Left ventricle myocardium inferior (tissue), 1 donor: Measurements from ENCODE around the gene CCT3. TPM values are rescaled to one million over a fixed set of nuclear protein-coding genes. Genes with fewer than 3 reads are reported as not detected.

Experiments used
- DNase-seq: peaks from one replicate; pipeline ENCODE4 v3.0.0-alpha.2; 2020
- H3K27ac ChIP-seq: fragments of 200-600 bp; replicated peaks from 2 replicates; pipeline ENCODE4 v1.8.0; 2021
- H3K27me3 ChIP-seq: fragments of 200-600 bp; 2 replicates; pipeline ENCODE4 v1.8.0; 2021; ENCODE audit warnings: low read depth
- H3K36me3 ChIP-seq: fragments of 200-600 bp; 2 replicates; pipeline ENCODE4 v1.8.0; 2021
- H3K4me1 ChIP-seq: fragments of 200-600 bp; 2 replicates; pipeline ENCODE4 v1.8.0; 2021
- H3K4me3 ChIP-seq: fragments of 200-600 bp; 2 replicates; pipeline ENCODE4 v1.8.0; 2021; ENCODE audit warnings: mild to moderate bottlenecking, moderate library complexity
- H3K9me3 ChIP-seq: fragments of 200-600 bp; replicated peaks from 2 replicates; pipeline ENCODE4 v1.8.0; 2021
- intact Hi-C: fragments of 100-400 bp; cut with micrococcal nuclease; formaldehyde crosslinking; loops from one replicate; pipeline ENCODE4 v1.11.0; 2022
- total RNA-seq: library from RNA; stranded (reverse); fragmentation: NEBNext Ultra II Directional; extraction: Animal tissue kit (Norgen Biotek cat#: 25700); gene quantifications from one replicate; pipeline ENCODE4 v1.2.1, GENCODE V29; 2021
- TF ChIP-seq, protein P1 (sequence below): fragments of 200-600 bp; IDR thresholded peaks from 2 replicates; pipeline ENCODE4 v1.8.0; 2021; ENCODE audit warnings: antibody characterized with exemption, mild to moderate bottlenecking, borderline replicate concordance
- donor health status: DM: no; HTN: yes; CAD: no; lungs with severe emphysema.

CCT3 gene
- total RNA-seq, 1 donor from 2014 or later = 123 TPM

DNA sequence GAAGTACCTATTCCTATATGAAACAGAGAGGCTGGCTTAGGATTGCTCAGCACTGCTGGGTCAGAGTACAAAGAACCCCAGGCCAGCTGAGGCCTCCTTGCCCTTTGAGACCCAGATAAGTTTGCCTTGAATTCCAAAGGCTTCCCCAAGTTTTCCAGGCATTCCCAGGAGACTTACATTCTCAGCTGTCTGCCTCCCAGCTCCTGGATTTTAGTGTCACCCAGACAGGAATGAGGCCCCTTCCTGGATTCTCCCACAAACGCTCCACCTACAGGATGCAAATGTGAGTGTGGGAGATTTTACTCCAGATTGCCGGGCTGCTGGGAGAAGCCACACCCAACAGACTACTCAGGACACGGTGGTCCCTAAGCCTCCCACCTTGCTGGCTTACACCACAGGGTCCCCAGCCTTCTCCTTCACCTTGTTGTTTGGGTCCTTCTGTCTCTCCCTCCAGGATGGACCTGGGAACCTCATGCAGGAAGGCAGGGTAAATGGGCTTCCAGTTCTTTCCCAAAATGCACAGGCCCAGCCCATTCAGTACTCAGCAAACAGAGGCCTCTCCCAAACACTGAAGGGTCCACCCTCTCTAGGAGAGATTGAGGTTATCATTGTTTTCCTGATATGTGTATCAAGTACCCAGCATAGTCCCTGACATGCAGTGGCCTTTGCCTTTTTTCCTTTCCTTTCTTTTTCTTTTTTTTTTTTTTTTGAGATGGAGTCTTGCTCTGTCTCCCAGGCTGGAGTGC lies 41.5 kb upstream of the CCT3 start:
- no peak overlapping the region for H3K27ac ChIP-seq
- H3K4me1 ChIP-seq = no peaks in the 10 kb centered on the region
- intact Hi-C loops = loop anchor here (5.0 kb wide), 1 partner anchor 68 kb away; no protein-coding TSS in a partner anchor
- DNase-seq = no peak
- H3K36me3 ChIP-seq = no peaks in the 10 kb centered on the region
- no peaks in the 10 kb centered on the region for H3K9me3 ChIP-seq
- TF ChIP-seq, protein P1, sequence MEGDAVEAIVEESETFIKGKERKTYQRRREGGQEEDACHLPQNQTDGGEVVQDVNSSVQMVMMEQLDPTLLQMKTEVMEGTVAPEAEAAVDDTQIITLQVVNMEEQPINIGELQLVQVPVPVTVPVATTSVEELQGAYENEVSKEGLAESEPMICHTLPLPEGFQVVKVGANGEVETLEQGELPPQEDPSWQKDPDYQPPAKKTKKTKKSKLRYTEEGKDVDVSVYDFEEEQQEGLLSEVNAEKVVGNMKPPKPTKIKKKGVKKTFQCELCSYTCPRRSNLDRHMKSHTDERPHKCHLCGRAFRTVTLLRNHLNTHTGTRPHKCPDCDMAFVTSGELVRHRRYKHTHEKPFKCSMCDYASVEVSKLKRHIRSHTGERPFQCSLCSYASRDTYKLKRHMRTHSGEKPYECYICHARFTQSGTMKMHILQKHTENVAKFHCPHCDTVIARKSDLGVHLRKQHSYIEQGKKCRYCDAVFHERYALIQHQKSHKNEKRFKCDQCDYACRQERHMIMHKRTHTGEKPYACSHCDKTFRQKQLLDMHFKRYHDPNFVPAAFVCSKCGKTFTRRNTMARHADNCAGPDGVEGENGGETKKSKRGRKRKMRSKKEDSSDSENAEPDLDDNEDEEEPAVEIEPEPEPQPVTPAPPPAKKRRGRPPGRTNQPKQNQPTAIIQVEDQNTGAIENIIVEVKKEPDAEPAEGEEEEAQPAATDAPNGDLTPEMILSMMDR = no peak
- H3K4me3 ChIP-seq = no peak overlapping the region
- peaks cover 12% of the 10 kb centered on the region for H3K27me3 ChIP-seq

DNA sequence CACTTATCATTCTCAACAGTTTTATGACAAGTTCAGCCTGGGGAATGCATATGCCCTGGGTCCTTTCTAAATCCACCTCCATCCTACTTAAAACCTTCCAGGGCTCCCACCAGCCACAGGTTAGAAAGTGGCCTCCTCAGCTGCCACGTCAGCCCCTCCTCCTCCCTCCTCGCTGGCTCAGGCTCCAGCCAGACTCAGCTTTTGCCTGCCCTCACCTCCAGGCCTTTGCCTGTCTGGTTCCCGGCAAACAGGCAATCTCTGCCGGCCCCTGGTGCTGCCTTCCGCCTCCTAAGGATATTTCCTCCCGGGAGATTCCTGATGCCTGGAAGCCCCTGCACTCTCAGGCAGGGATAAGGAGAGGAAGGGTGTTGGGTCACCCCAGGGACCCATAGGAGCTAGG lies 40.5 kb upstream of the CCT3 start:
- Histone ChIP-seq H3K9me3 (no peaks in the 10 kb centered on the region), H3K4me3 (no peak overlapping the region), H3K4me1 (no peaks in the 10 kb centered on the region), H3K27me3 (peaks cover 15% of the 10 kb centered on the region), H3K36me3 (no peaks in the 10 kb centered on the region), H3K27ac (no peak overlapping the region)
- TF ChIP-seq, protein P1 = no peak
- DNase-seq = no peak
- intact Hi-C loops = no loop called here

DNA sequence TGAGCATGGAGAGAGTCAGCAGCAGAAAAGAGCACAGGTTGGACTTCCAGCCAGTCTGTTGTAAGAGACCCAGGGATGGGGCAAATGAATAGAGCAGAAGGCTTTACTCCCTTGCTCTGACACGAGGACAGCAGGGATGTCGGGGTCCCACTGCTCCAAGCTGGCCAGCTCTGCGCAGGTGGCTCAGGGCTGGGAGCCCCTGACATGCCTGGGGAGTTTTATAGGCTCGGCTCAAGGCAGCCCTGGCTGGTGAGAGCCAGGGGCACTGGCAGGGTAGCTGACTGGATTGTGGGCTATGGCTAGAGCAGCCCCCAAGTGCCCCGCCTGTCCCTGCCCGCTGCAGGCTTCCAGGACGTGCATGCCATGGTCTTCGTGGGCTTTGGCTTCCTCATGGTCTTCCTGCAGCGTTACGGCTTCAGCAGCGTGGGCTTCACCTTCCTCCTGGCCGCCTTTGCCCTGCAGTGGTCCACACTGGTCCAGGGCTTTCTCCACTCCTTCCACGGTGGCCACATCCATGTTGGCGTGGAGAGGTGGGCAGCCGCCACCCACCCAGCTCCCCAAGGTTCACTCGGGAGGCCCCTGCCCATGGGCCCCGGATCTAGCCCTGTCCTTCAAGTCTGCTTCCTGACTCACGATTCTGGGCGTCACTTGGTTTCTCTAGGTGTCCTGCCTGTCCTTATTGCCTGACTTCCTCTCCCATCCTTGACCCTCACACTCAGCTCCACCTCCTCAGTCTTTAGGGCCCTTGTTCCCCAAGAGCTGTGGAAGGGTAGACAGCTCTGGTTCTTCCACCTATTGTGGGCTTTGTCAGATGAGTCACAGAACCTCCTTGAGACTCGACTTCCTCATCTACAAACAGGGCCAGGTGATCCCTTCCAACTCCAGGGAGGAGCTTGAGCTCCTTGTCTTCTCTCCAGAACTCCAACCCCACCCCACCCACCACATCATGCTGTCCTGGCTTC lies 39.1 kb upstream of the CCT3 start:
- Histone ChIP-seq H3K36me3 (no peaks in the 10 kb centered on the region), H3K9me3 (no peaks in the 10 kb centered on the region), H3K27me3 (peaks cover 28% of the 10 kb centered on the region), H3K4me3 (no peak overlapping the region), H3K4me1 (no peaks in the 10 kb centered on the region), H3K27ac (no peak overlapping the region)
- DNase-seq = no peak
- TF ChIP-seq, protein P1 = no peak
- intact Hi-C loops = no loop called here

DNA sequence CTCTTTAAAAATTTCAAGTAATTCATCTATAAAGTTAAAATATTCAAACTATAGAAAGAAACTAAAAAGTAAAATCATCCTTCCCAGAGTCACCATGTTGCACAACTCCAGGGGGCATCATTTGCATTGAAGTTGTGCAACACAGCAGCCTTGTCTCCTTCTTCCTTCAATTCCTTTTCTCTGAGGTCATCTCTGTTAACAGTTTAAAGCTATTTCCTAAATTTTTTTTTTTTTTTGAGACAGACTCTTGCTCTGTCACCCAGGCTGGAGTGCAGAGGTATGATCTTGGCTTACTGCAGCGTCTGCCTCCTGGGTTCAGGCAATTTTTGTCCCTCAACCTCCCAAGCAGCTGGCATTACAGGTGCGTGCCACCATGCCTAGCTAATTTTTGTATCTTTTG lies 38.1 kb upstream of the CCT3 start:
- H3K27ac ChIP-seq = no peak overlapping the region
- intact Hi-C loops = no loop called here
- peaks cover 37% of the 10 kb centered on the region for H3K27me3 ChIP-seq
- no peaks in the 10 kb centered on the region for H3K4me1 ChIP-seq
- no peak overlapping the region for H3K4me3 ChIP-seq
- TF ChIP-seq, protein P1 = no peak
- no peaks in the 10 kb centered on the region for H3K9me3 ChIP-seq
- H3K36me3 ChIP-seq = no peaks in the 10 kb centered on the region
- DNase-seq = no peak

DNA sequence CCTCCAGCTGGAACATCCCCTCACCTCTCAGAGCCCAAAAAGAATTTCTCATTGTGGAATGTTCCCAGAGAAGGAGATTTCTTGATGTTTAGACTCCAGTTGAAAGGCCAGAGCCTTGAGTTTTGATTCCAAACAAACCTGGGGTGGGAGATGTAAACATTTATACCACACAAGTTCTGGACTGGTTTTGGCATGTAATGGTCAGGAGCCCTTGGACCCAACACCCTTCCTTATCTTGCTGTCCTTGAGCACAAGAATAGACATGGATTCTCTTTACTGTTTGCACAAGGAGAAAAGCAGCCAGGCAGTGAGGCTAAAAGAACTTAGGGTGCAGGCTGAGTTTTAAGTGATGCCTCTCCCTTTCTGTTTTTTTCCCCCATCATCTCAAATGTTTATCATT lies 35.5 kb upstream of the CCT3 start:
- TF ChIP-seq, protein P1 = no peak
- Histone ChIP-seq H3K27me3 (peaks cover 61% of the 10 kb centered on the region), H3K4me1 (peaks cover 9% of the 10 kb centered on the region), H3K27ac (no peak overlapping the region), H3K36me3 (no peaks in the 10 kb centered on the region), H3K4me3 (no peak overlapping the region), H3K9me3 (no peaks in the 10 kb centered on the region)
- intact Hi-C loops = no loop called here
- DNase-seq = no peak
